ENCODE results near the gene SP7. TPM values are rescaled to one million over a fixed set of nuclear protein-coding genes. Genes with fewer than 3 reads are reported as not detected.
"Not testable (repeated sequence)": the region's sequence is repeated elsewhere in the genome, so short reads cannot be mapped to it uniquely, and the experiment has no call there.

Gene SP7
- total and polyA plus RNA-seq, 4 donors = not detected

DNA sequence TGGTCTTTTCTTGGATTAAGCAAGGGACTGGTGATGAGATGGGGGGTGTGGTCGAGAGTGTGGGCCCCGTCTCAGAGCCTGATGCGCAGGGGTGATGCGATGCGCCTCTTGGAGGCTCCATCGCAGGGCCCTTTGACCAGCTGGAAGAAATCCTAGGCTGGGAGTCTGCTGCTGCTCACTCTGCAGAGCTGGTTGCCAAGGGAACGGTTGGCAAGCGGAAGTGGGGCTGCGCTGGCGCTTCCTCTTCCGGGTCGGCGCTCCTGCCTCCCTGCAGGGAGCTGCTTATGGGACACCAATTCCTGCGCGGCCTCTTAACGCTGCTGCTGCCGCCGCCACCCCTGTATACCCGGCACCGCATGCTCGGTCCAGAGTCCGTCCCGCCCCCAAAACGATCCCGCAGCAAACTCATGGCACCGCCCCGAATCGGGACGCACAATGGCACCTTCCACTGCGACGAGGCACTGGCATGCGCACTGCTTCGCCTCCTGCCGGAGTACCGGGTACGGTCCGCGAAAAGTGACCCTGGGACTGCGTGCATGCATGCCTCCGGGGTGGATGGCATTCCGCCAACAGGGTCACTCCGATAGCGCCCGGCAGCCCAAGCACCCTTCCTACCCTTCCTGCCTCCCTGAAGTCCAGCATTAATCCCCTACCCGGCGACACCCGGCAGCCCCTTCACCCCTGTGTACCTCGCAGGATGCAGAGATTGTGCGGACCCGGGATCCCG is 36.5 kb downstream of the SP7 start, which contains the start of gene MYG1:
MYG1 (plus strand) TSS at position 242 of the 727 bp plus-strand sequence; CDS start at position 285, 43 bp downstream.
- WGBS, 2 donors = 2 to 3% methylated on average over 51 of the region's 51 CpGs
- ATAC-seq (ENCODE audit: insufficient read depth, low FRiP score) = peak; percentile 88
- TF ChIP-seq, protein P1, sequence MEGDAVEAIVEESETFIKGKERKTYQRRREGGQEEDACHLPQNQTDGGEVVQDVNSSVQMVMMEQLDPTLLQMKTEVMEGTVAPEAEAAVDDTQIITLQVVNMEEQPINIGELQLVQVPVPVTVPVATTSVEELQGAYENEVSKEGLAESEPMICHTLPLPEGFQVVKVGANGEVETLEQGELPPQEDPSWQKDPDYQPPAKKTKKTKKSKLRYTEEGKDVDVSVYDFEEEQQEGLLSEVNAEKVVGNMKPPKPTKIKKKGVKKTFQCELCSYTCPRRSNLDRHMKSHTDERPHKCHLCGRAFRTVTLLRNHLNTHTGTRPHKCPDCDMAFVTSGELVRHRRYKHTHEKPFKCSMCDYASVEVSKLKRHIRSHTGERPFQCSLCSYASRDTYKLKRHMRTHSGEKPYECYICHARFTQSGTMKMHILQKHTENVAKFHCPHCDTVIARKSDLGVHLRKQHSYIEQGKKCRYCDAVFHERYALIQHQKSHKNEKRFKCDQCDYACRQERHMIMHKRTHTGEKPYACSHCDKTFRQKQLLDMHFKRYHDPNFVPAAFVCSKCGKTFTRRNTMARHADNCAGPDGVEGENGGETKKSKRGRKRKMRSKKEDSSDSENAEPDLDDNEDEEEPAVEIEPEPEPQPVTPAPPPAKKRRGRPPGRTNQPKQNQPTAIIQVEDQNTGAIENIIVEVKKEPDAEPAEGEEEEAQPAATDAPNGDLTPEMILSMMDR (IDR thresholded peaks at IDR 0.05; ENCODE audit: control extremely low read depth, extremely low read depth) = no peak

GRCh38 chr12:53299101-53299453 is 37.1 kb downstream of the SP7 start:
- Histone ChIP-seq H3K4me3 (no peak overlapping the region), H3K4me1 (ENCODE audit: control insufficient read depth in 5 of 5, insufficient read depth in 5 of 5, low read length in 5 of 5) (peaks cover 5 to 31% (median 10%) of the 10 kb centered on the region in 5 donors), H3K27ac (ENCODE audit: low read depth in 1 of 2, low read length in 1 of 2) (peak overlapping the region; percentile 21 to 66), H3K36me3 (ENCODE audit: control insufficient read depth in 4 of 4, insufficient read depth in 4 of 4, low read length in 4 of 4) (peaks cover 2 to 30% (median 12%) of the 10 kb centered on the region in 4 donors), H3K9ac (ENCODE audit: insufficient read depth in 1 of 2, low read length in 2 of 2) (no peak overlapping the region), H3K27me3 (ENCODE audit: control insufficient read depth in 3 of 3, insufficient read depth in 3 of 3, low read length in 2 of 3) (no peaks in the 10 kb centered on the region), H3K9me3 (ENCODE audit: control insufficient read depth in 4 of 4, insufficient read depth in 3 of 4, low read length in 3 of 4) (no peaks in the 10 kb centered on the region)
- 37 to 61% methylated on average over 5 of the region's 5 CpGs for WGBS, 2 donors
- DNase-seq (peak in 1 of 3 donors; percentile 35), ATAC-seq (ENCODE audit: insufficient read depth, low FRiP score) (no peak)
- TF ChIP-seq, protein P1 (IDR thresholded peaks at IDR 0.05; ENCODE audit: control extremely low read depth, extremely low read depth) = no peak

More for the DNA sequence above, 36.5 kb downstream of the SP7 start, which contains the start of gene MYG1:
- H3K4me1 ChIP-seq (ENCODE audit: control insufficient read depth in 5 of 5, insufficient read depth in 5 of 5, low read length in 5 of 5) = peaks cover 5 to 29% (median 10%) of the 10 kb centered on the region in 5 donors
- no peaks in the 10 kb centered on the region for H3K27me3 ChIP-seq (ENCODE audit: control insufficient read depth in 3 of 3, insufficient read depth in 3 of 3, low read length in 2 of 3)
- H3K4me3 ChIP-seq = peak within 1 kb of the TSS; percentile 62
- DNase-seq = peak; percentile 94 to 96 (median 94)
- H3K9ac ChIP-seq (ENCODE audit: insufficient read depth in 1 of 2, low read length in 2 of 2) = peak within 1 kb of the TSS; percentile 51 to 81
- H3K36me3 ChIP-seq (ENCODE audit: control insufficient read depth in 4 of 4, insufficient read depth in 4 of 4, low read length in 4 of 4) = peaks cover 2 to 30% (median 12%) of the 10 kb centered on the region in 4 donors
- H3K9me3 ChIP-seq (ENCODE audit: control insufficient read depth in 4 of 4, insufficient read depth in 3 of 4, low read length in 3 of 4) = no peaks in the 10 kb centered on the region
- H3K27ac ChIP-seq (ENCODE audit: low read depth in 1 of 2, low read length in 1 of 2) = peak within 1 kb of the TSS; percentile 21 to 66

DNA sequence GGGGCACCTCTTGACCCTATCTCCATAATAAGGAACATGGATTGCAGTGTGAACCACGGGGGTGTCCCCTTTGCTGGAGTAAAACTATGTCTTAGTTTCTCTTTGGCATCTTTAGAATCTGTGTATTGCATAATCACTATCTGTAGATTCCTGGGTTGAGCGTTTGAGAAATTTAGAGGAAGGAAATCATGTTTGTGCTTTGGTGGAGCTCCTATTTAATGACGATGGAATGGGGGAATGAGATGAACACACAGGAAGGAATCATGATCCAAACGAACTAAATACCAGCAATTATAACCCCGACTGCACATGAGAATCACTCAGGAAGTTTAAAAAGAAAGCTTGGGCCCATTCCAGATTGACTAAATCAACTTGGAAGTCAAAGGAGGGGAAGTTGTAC is 38.0 kb downstream of the SP7 start:
- H3K4me3 ChIP-seq = no peak overlapping the region
- peaks cover 5 to 31% (median 10%) of the 10 kb centered on the region in 5 donors for H3K4me1 ChIP-seq (ENCODE audit: control insufficient read depth in 5 of 5, insufficient read depth in 5 of 5, low read length in 5 of 5)
- H3K9me3 ChIP-seq (ENCODE audit: control insufficient read depth in 4 of 4, insufficient read depth in 3 of 4, low read length in 3 of 4) = no peaks in the 10 kb centered on the region
- no peaks in the 10 kb centered on the region for H3K27me3 ChIP-seq (ENCODE audit: control insufficient read depth in 3 of 3, insufficient read depth in 3 of 3, low read length in 2 of 3)
- ATAC-seq (ENCODE audit: insufficient read depth, low FRiP score) (no peak), DNase-seq (no peak)
- H3K9ac ChIP-seq (ENCODE audit: insufficient read depth in 1 of 2, low read length in 2 of 2) = no peak overlapping the region
- TF ChIP-seq, protein P1 (IDR thresholded peaks at IDR 0.05; ENCODE audit: control extremely low read depth, extremely low read depth) = no peak
- peaks cover 2 to 34% (median 12%) of the 10 kb centered on the region in 4 donors for H3K36me3 ChIP-seq (ENCODE audit: control insufficient read depth in 4 of 4, insufficient read depth in 4 of 4, low read length in 4 of 4)
- 11 to 24% methylated on average over 5 of the region's 5 CpGs for WGBS, 2 donors
- H3K27ac ChIP-seq (ENCODE audit: low read depth in 1 of 2, low read length in 1 of 2) = no peak overlapping the region

DNA sequence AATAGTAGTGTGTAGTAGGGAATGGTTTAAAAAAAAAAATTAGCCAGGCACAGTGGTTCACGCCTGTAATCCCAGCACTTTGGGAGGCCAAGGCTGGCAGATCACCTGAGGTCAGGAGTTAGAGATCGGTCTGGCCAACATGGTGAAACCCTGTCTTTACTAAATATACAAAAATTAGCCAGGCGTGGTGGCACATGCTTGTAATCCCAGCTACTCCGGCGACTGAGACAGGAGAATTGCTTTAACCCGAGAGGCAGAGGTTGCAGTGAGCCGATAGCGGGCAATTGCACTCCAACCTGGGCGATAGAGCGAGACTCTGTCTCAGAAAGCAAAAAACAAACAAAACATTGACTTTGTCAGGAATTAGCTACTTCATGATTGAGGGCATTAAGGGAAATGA is 39.0 kb downstream of the SP7 start:
- H3K27ac ChIP-seq (ENCODE audit: low read depth in 1 of 2, low read length in 1 of 2); H3K9ac ChIP-seq (ENCODE audit: insufficient read depth in 1 of 2, low read length in 2 of 2); H3K27me3 ChIP-seq (ENCODE audit: control insufficient read depth in 3 of 3, insufficient read depth in 3 of 3, low read length in 2 of 3); H3K9me3 ChIP-seq (ENCODE audit: control insufficient read depth in 4 of 4, insufficient read depth in 3 of 4, low read length in 3 of 4); H3K4me3 ChIP-seq; ATAC-seq (ENCODE audit: insufficient read depth, low FRiP score); DNase-seq: not testable (repeated sequence)
- WGBS, 2 donors = 96 to 97% methylated on average over 10 of the region's 10 CpGs
- Histone ChIP-seq H3K4me1 (ENCODE audit: control insufficient read depth in 5 of 5, insufficient read depth in 5 of 5, low read length in 5 of 5) (peaks cover 5 to 31% (median 10%) of the 10 kb centered on the region in 5 donors), H3K36me3 (ENCODE audit: control insufficient read depth in 4 of 4, insufficient read depth in 4 of 4, low read length in 4 of 4) (peaks cover 2 to 26% (median 9%) of the 10 kb centered on the region in 4 donors)
